Measurements from ENCODE around the gene HCN3. TPM values are rescaled to one million over a fixed set of nuclear protein-coding genes. Genes with fewer than 3 reads are reported as not detected.

The HCN3 gene
- total RNA-seq, 1 experiment from 2014 or later = 7.3 TPM

DNA sequence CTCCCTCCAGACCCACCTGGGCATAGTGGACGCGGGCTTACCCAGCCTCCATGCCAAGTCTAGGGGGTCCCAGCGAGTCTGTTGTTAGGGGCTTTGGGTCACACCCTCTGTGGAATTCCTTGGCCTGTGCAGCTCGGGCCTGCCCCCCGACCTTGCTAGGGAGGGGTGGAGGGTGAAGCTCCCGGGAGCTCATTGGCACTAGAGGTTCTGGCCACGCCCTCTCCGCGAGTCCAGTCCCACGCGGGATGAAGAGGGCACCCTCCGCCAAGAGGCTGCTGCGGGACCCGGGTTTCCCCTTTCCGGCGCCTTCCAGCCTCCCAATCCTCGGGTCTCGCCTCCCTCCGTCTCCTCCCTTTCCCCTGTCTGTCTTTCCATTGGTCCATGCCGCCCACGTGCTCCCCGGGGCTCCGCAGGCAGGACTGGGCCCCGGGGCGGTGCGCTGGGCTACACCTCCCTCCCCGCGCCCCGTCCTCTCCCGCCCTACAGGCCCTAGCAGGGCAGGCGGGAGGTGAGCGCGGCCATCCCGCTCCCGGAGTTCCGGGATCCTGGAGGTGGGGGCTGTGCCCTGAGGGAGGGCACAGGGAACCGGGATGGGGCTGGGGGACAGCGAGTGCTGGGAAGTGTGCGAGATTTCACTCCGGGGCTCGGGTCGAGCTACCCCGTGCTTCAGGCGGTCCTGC lies 46.9 kb downstream of the HCN3 start:
- H3K27me3 Mint-ChIP-seq (ENCODE audit: low read depth) = peaks cover 6% of the 10 kb centered on the region
- H3K4me1 Mint-ChIP-seq = peaks cover 37% of the 10 kb centered on the region
- ATAC-seq = peak; percentile 63
- H3K36me3 Mint-ChIP-seq = peaks cover 11% of the 10 kb centered on the region
- peak overlapping the region; percentile 65; the same call in 1 of the 2 replicates for H3K27ac Mint-ChIP-seq
- CTCF ChIA-PET = interaction anchor here (0.6 to 9.9 kb wide), 36 partner anchors 7 to 1906 kb away, joined by 3 to 204 read pairs (median 6); partner anchors contain the start of genes CLK2, ENTREP3, FDPS and HCN3
- no peaks in the 10 kb centered on the region for H3K9me3 Mint-ChIP-seq
- DNase-seq (ENCODE audit: low spot score) = peak; percentile 92
- peak overlapping the region; percentile 91 for H3K4me3 Mint-ChIP-seq
- POLR2A ChIA-PET = interaction anchor here (0.8 to 2.5 kb wide), 4 partner anchors 16 to 118 kb away, joined by 4 to 13 read pairs (median 5); partner anchors contain the start of genes CLK2 and FDPS
- TF ChIP-seq, protein P1, sequence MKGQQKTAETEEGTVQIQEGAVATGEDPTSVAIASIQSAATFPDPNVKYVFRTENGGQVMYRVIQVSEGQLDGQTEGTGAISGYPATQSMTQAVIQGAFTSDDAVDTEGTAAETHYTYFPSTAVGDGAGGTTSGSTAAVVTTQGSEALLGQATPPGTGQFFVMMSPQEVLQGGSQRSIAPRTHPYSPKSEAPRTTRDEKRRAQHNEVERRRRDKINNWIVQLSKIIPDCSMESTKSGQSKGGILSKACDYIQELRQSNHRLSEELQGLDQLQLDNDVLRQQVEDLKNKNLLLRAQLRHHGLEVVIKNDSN (CRISPR knock-in tag; IDR thresholded peaks at IDR 0.05) = peak; percentile 99
- TF ChIP-seq SP1 (CRISPR knock-in tag; conservative IDR thresholded peaks at IDR 0.05) = peak; percentile 83
- no peak for TF ChIP-seq ZNF396 (CRISPR knock-in tag; IDR thresholded peaks at IDR 0.05; ENCODE audit: borderline replicate concordance)
- TF ChIP-seq, protein P2, sequence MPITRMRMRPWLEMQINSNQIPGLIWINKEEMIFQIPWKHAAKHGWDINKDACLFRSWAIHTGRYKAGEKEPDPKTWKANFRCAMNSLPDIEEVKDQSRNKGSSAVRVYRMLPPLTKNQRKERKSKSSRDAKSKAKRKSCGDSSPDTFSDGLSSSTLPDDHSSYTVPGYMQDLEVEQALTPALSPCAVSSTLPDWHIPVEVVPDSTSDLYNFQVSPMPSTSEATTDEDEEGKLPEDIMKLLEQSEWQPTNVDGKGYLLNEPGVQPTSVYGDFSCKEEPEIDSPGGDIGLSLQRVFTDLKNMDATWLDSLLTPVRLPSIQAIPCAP (CRISPR knock-in tag; IDR thresholded peaks at IDR 0.05) = no peak
- TF ChIP-seq, protein P3, sequence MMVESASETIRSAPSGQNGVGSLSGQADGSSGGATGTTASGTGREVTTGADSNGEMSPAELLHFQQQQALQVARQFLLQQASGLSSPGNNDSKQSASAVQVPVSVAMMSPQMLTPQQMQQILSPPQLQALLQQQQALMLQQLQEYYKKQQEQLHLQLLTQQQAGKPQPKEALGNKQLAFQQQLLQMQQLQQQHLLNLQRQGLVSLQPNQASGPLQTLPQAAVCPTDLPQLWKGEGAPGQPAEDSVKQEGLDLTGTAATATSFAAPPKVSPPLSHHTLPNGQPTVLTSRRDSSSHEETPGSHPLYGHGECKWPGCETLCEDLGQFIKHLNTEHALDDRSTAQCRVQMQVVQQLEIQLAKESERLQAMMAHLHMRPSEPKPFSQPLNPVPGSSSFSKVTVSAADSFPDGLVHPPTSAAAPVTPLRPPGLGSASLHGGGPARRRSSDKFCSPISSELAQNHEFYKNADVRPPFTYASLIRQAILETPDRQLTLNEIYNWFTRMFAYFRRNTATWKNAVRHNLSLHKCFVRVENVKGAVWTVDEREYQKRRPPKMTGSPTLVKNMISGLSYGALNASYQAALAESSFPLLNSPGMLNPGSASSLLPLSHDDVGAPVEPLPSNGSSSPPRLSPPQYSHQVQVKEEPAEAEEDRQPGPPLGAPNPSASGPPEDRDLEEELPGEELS (CRISPR knock-in tag; IDR thresholded peaks at IDR 0.05) = 0 out of 2 replicates have a peak, but pooled peaks have one; percentile 34
- peak; percentile 86; the same call in 1 of the 2 replicates for TF ChIP-seq ZNF232 (CRISPR knock-in tag; IDR thresholded peaks at IDR 0.05)
- TF ChIP-seq GRHL2 (CRISPR knock-in tag; IDR thresholded peaks at IDR 0.05; ENCODE audit: insufficient replicate concordance, severe bottlenecking) = no peak
- TF ChIP-seq TEAD1 (CRISPR knock-in tag; IDR thresholded peaks at IDR 0.05) = peak; percentile 71; the same call in 1 of the 2 replicates
- TF ChIP-seq, protein P4, sequence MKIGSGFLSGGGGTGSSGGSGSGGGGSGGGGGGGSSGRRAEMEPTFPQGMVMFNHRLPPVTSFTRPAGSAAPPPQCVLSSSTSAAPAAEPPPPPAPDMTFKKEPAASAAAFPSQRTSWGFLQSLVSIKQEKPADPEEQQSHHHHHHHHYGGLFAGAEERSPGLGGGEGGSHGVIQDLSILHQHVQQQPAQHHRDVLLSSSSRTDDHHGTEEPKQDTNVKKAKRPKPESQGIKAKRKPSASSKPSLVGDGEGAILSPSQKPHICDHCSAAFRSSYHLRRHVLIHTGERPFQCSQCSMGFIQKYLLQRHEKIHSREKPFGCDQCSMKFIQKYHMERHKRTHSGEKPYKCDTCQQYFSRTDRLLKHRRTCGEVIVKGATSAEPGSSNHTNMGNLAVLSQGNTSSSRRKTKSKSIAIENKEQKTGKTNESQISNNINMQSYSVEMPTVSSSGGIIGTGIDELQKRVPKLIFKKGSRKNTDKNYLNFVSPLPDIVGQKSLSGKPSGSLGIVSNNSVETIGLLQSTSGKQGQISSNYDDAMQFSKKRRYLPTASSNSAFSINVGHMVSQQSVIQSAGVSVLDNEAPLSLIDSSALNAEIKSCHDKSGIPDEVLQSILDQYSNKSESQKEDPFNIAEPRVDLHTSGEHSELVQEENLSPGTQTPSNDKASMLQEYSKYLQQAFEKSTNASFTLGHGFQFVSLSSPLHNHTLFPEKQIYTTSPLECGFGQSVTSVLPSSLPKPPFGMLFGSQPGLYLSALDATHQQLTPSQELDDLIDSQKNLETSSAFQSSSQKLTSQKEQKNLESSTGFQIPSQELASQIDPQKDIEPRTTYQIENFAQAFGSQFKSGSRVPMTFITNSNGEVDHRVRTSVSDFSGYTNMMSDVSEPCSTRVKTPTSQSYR (CRISPR knock-in tag; IDR thresholded peaks at IDR 0.05) = peak; percentile 48; the same call in 1 of the 2 replicates
- TF ChIP-seq, protein P5, sequence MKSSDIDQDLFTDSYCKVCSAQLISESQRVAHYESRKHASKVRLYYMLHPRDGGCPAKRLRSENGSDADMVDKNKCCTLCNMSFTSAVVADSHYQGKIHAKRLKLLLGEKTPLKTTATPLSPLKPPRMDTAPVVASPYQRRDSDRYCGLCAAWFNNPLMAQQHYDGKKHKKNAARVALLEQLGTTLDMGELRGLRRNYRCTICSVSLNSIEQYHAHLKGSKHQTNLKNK (CRISPR knock-in tag; IDR thresholded peaks at IDR 0.05) = no peak
- TF ChIP-seq, protein P6, sequence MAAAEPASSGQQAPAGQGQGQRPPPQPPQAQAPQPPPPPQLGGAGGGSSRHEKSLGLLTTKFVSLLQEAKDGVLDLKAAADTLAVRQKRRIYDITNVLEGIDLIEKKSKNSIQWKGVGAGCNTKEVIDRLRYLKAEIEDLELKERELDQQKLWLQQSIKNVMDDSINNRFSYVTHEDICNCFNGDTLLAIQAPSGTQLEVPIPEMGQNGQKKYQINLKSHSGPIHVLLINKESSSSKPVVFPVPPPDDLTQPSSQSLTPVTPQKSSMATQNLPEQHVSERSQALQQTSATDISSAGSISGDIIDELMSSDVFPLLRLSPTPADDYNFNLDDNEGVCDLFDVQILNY (CRISPR knock-in tag; IDR thresholded peaks at IDR 0.05) = peak; percentile 81; the same call in 1 of the 2 replicates
- TF ChIP-seq, protein P7, sequence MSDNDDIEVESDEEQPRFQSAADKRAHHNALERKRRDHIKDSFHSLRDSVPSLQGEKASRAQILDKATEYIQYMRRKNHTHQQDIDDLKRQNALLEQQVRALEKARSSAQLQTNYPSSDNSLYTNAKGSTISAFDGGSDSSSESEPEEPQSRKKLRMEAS (CRISPR knock-in tag; IDR thresholded peaks at IDR 0.05) = peak; percentile 61
- no peak for TF ChIP-seq JAZF1 (CRISPR knock-in tag; IDR thresholded peaks at IDR 0.05)
- TF ChIP-seq FOXP1 (CRISPR knock-in tag; IDR thresholded peaks at IDR 0.05; ENCODE audit: borderline replicate concordance) = peak; percentile 17; the same call in 1 of the 2 replicates
- no peak for TF ChIP-seq OVOL2 (CRISPR knock-in tag; IDR thresholded peaks at IDR 0.05; ENCODE audit: borderline replicate concordance)
- TF ChIP-seq, protein P8, sequence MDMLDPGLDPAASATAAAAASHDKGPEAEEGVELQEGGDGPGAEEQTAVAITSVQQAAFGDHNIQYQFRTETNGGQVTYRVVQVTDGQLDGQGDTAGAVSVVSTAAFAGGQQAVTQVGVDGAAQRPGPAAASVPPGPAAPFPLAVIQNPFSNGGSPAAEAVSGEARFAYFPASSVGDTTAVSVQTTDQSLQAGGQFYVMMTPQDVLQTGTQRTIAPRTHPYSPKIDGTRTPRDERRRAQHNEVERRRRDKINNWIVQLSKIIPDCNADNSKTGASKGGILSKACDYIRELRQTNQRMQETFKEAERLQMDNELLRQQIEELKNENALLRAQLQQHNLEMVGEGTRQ (CRISPR knock-in tag; IDR thresholded peaks at IDR 0.05) = peak; percentile 99
- peak; percentile 56; the same call in 1 of the 2 replicates for TF ChIP-seq NFE2L1 (CRISPR knock-in tag; IDR thresholded peaks at IDR 0.05)
- TF ChIP-seq, protein P9, sequence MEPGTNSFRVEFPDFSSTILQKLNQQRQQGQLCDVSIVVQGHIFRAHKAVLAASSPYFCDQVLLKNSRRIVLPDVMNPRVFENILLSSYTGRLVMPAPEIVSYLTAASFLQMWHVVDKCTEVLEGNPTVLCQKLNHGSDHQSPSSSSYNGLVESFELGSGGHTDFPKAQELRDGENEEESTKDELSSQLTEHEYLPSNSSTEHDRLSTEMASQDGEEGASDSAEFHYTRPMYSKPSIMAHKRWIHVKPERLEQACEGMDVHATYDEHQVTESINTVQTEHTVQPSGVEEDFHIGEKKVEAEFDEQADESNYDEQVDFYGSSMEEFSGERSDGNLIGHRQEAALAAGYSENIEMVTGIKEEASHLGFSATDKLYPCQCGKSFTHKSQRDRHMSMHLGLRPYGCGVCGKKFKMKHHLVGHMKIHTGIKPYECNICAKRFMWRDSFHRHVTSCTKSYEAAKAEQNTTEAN (CRISPR knock-in tag; IDR thresholded peaks at IDR 0.05) = peak; percentile 57; the same call in 1 of the 2 replicates
- TF ChIP-seq, protein P10, sequence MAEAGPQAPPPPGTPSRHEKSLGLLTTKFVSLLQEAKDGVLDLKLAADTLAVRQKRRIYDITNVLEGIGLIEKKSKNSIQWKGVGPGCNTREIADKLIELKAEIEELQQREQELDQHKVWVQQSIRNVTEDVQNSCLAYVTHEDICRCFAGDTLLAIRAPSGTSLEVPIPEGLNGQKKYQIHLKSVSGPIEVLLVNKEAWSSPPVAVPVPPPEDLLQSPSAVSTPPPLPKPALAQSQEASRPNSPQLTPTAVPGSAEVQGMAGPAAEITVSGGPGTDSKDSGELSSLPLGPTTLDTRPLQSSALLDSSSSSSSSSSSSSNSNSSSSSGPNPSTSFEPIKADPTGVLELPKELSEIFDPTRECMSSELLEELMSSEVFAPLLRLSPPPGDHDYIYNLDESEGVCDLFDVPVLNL (CRISPR knock-in tag; IDR thresholded peaks at IDR 0.05; ENCODE audit: borderline replicate concordance, low read depth) = no peak
- peak; percentile 77 for TF ChIP-seq NFYB (CRISPR knock-in tag; conservative IDR thresholded peaks at IDR 0.05; ENCODE audit: low read depth)
- TF ChIP-seq ZNF416 (CRISPR knock-in tag; IDR thresholded peaks at IDR 0.05) = no peak
- no peak for TF ChIP-seq ELF4 (CRISPR knock-in tag; IDR thresholded peaks at IDR 0.05; ENCODE audit: low read depth)
- no peak for TF ChIP-seq ESRRA (CRISPR knock-in tag; IDR thresholded peaks at IDR 0.05; ENCODE audit: borderline replicate concordance)
- TF ChIP-seq CBFB (CRISPR knock-in tag; IDR thresholded peaks at IDR 0.05; ENCODE audit: low read depth) = 0 out of 2 replicates have a peak, but pooled peaks have one; percentile 2
- TF ChIP-seq SMAD3 (CRISPR knock-in tag; IDR thresholded peaks at IDR 0.05; ENCODE audit: borderline replicate concordance) = 0 out of 2 replicates have a peak, but pooled peaks have one; percentile 47
